ENCODE data around the gene MOSPD3.

GRCh38 chr7:100578246-100579183 is 33.8 kb upstream of the MOSPD3 start:
- TF ChIP-seq CTCF (conservative IDR thresholded peaks at IDR 0.05 in 1 of 2, IDR thresholded peaks at IDR 0.05 in 1 of 2; ENCODE audit: extremely low read depth in 1 of 2, insufficient read depth in 1 of 2, low read depth in 1 of 2, low read length in 2 of 2) (no peak), EZH2 (IDR thresholded peaks at IDR 0.05; ENCODE audit: borderline replicate concordance, low read length) (no peak)
